AG09319 (cell line): ENCODE results near the gene MARCHF9.

Experiments used
- DNase-seq: peaks from one replicate; pipeline ENCODE4 v3.0.0-alpha.2; 2010; ENCODE audit warnings: low read depth; ENCODE audit errors: extremely low read depth
- TF ChIP-seq, protein P1 (sequence below): IDR thresholded peaks from 2 replicates; pipeline ENCODE4 v1.5.1; 2011; ENCODE audit warnings: low read depth, mild to moderate bottlenecking, inconsistent platforms, low read length, moderate library complexity

The MARCHF9 gene

GRCh38 chr12:57780284-57780897 is 25.5 kb downstream of the MARCHF9 start:
- TF ChIP-seq, protein P1, sequence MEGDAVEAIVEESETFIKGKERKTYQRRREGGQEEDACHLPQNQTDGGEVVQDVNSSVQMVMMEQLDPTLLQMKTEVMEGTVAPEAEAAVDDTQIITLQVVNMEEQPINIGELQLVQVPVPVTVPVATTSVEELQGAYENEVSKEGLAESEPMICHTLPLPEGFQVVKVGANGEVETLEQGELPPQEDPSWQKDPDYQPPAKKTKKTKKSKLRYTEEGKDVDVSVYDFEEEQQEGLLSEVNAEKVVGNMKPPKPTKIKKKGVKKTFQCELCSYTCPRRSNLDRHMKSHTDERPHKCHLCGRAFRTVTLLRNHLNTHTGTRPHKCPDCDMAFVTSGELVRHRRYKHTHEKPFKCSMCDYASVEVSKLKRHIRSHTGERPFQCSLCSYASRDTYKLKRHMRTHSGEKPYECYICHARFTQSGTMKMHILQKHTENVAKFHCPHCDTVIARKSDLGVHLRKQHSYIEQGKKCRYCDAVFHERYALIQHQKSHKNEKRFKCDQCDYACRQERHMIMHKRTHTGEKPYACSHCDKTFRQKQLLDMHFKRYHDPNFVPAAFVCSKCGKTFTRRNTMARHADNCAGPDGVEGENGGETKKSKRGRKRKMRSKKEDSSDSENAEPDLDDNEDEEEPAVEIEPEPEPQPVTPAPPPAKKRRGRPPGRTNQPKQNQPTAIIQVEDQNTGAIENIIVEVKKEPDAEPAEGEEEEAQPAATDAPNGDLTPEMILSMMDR: no peak
- no peak for DNase-seq

- TF ChIP-seq, protein P1: no peak
- DNase-seq: no peak
These were observed 26.3 kb downstream of the MARCHF9 start for GRCh38 chr12:57781244-57781643.

- TF ChIP-seq, protein P1: no peak
These were observed 26.9 kb downstream of the MARCHF9 start for GRCh38 chr12:57781801-57782200.

GRCh38 chr12:57782243-57782607 is 27.3 kb downstream of the MARCHF9 start:
- no peak for DNase-seq
- TF ChIP-seq, protein P1: no peak

More at GRCh38 chr12:57781801-57782200, 26.9 kb downstream of the MARCHF9 start:
- DNase-seq: no peak

- TF ChIP-seq, protein P1: peak; percentile 91
- peak; percentile 86 for DNase-seq
These were observed 27.9 kb downstream of the MARCHF9 start, which contains the start of gene TSFM for GRCh38 chr12:57782608-57783465. TSFM (plus strand) TSS chr12:57782787; CDS start chr12:57782802, 15 bp downstream.

- no peak for DNase-seq
- TF ChIP-seq, protein P1: no peak
These were observed 28.5 kb downstream of the MARCHF9 start for GRCh38 chr12:57783466-57783801.

- DNase-seq: no peak
- TF ChIP-seq, protein P1: no peak
These were observed 29.0 kb downstream of the MARCHF9 start for GRCh38 chr12:57783861-57784260.
